ENCODE measurements around the gene ZDHHC17. TPM values are rescaled to one million over a fixed set of nuclear protein-coding genes. Genes with fewer than 3 reads are reported as not detected.

Gene ZDHHC17
- total RNA-seq, 1 donor = 75.5 TPM

DNA sequence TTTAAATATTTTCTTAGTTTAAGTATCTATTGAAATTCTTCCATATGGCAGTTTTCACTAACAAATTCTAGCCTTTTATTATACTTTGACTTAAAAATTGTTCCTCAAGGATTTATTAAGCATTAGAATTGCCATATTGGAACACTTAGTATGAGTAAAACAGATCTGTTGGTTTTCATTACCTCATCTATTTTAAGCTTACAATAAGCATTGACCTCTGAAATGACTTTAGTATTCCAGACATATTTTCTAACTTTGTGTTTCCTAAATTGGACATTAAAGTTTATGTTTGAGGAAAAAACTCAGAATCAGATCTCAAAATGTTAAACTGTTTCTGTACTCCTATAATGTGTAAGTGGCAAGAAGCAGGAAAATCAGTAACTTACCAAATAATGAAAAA is 66.5 kb downstream of the ZDHHC17 start:
- Histone ChIP-seq H3K9me3 (ENCODE audit: low read depth, low read length) (no peaks in the 10 kb centered on the region), H3K27me3 (ENCODE audit: insufficient read depth, low read length) (no peaks in the 10 kb centered on the region), H3K4me1 (ENCODE audit: insufficient read depth, low read length) (no peaks in the 10 kb centered on the region), H3K4me3 (ENCODE audit: low read length) (no peak overlapping the region)

DNA sequence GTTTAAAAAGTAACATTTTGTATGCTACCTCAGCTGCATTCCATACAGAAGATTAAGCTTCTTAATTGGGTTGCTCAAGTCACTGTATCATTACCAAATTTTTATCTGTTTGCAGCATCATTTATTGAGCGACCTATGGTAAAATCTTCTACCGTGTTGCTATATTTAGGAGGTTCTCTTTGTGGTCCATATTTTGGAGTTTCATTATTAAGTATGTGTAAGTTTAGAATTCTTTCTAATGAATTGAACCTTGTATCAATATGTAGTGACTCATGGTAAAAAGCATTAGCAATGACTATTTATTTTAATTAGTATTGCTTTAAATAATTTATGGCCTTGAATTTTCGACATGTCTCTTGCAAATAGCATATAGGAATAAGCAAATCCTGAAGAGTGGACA is 72.7 kb downstream of the ZDHHC17 start:
- H3K27me3 ChIP-seq (ENCODE audit: insufficient read depth, low read length) = no peaks in the 10 kb centered on the region
- H3K9me3 ChIP-seq (ENCODE audit: low read depth, low read length) = no peaks in the 10 kb centered on the region
- no peaks in the 10 kb centered on the region for H3K4me1 ChIP-seq (ENCODE audit: insufficient read depth, low read length)
- no peak overlapping the region for H3K4me3 ChIP-seq (ENCODE audit: low read length)

DNA sequence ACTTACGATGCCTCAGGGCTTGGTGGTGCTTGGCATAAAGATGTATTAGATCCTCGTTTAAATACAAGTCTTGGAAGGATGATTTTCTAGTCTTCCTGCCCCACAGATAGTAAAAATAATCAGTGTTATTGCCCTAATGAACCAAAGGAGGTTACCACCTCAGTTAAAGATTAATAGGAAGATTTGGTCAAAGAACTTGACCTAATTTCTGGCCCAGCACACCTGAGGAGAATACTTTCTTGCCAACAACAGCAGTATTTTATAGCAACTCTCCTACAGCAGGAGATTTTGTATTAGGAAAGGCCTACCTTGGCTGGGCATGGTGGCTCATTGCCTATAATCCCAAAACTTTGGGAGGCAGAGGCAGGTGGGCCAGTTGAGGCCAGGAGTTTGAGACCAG is 83.3 kb downstream of the ZDHHC17 start:
- H3K4me3 ChIP-seq (ENCODE audit: low read length) = no peak overlapping the region
- no peaks in the 10 kb centered on the region for H3K4me1 ChIP-seq (ENCODE audit: insufficient read depth, low read length)
- no peaks in the 10 kb centered on the region for H3K27me3 ChIP-seq (ENCODE audit: insufficient read depth, low read length)
- H3K9me3 ChIP-seq (ENCODE audit: low read depth, low read length) = no peaks in the 10 kb centered on the region

DNA sequence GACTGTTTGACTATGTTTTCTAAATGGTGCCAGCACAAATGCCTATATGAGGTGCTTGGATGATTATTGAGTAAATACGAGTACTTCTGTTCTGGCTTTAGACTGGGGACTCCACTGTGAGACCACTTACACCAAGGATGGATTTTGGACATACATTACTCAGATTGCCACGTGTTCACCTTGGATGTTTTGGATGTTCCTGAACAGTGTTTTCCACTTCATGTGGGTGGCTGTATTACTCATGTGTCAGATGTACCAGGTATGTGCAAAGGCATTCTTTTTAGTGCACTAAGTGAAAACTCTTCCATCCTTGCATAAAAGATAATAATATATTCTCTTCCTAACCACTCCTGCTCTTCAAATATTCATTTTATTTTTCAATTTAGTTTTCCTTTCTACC is 84.2 kb downstream of the ZDHHC17 start:
- H3K4me3 ChIP-seq (ENCODE audit: low read length) = no peak overlapping the region
- H3K27me3 ChIP-seq (ENCODE audit: insufficient read depth, low read length) = no peaks in the 10 kb centered on the region
- H3K4me1 ChIP-seq (ENCODE audit: insufficient read depth, low read length) = no peaks in the 10 kb centered on the region
- no peaks in the 10 kb centered on the region for H3K9me3 ChIP-seq (ENCODE audit: low read depth, low read length)

DNA sequence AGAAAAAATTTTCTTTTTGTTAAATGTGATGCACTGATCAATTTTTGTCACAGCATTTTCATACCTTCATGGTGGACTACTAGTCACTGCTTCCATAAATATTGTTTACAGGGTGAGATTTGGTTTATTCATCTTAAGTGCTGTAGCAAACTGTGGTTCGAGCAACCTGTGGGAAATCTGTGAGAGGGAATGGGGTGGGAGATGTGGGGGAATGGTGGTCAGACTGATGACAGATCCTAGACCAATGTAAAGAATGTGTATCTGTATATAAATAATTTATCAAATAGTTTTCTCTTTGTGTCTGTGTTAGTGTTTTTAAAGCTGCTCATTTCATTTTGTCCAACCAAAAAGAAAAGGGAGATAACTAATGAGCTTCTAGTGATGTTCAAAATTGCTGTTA is 88.2 kb downstream of the ZDHHC17 start:
- H3K4me3 ChIP-seq (ENCODE audit: low read length) = no peak overlapping the region
- H3K27me3 ChIP-seq (ENCODE audit: insufficient read depth, low read length) = no peaks in the 10 kb centered on the region
- no peaks in the 10 kb centered on the region for H3K9me3 ChIP-seq (ENCODE audit: low read depth, low read length)
- no peaks in the 10 kb centered on the region for H3K4me1 ChIP-seq (ENCODE audit: insufficient read depth, low read length)

DNA sequence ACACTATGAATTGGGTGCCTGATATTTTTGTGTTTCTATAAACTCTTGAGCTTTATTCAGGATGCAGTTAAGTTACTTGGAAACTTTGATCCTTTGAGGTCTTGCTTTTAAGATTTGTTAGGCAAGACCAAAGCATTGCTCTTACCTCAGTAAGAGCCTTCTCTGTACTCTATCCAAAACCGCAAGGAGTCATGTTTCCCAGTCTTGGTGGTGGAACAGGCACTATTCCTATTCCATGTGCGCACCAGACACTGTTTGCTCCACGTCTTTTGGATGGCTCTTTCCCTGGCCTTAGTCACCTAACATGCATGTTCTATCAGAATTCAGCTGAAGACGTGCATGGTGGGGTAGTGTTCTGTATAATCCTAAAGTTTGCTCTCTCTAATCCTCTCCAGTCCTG is 91.4 kb downstream of the ZDHHC17 start:
- H3K4me3 ChIP-seq (ENCODE audit: low read length) = no peak overlapping the region
- H3K9me3 ChIP-seq (ENCODE audit: low read depth, low read length) = no peaks in the 10 kb centered on the region
- H3K27me3 ChIP-seq (ENCODE audit: insufficient read depth, low read length) = no peaks in the 10 kb centered on the region
- no peaks in the 10 kb centered on the region for H3K4me1 ChIP-seq (ENCODE audit: insufficient read depth, low read length)

DNA sequence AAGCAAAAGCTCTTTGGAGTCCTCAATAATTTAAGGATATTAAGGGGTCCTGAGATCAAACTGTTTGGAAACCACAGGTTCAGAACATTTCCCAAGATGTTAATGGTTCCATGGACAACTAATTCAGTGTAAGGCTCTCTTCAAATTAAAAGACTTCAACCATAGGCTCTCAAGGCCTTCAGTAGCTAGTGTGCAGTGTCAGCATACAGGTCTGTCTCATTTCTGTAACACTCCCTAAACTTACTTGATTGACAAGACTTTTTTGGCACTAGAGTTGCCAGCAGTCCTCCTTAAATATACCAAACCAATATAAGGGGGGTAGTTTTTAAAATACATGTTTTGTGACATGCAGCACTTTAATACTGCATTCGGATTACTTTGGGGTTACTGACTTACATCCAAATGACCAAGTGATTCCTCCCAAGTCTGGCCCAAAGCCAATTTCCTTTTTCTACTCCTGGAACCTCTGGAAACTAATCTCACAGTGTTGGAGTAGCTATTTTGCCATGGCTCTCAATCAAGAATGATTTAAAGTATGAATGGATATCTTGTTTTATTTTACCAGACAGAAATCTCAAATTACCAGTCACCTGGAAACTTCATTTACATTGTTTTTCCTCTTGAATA is 92.2 kb downstream of the ZDHHC17 start:
- Histone ChIP-seq H3K4me3 (ENCODE audit: low read length) (no peak overlapping the region), H3K27me3 (ENCODE audit: insufficient read depth, low read length) (no peaks in the 10 kb centered on the region), H3K9me3 (ENCODE audit: low read depth, low read length) (no peaks in the 10 kb centered on the region), H3K4me1 (ENCODE audit: insufficient read depth, low read length) (no peaks in the 10 kb centered on the region)

DNA sequence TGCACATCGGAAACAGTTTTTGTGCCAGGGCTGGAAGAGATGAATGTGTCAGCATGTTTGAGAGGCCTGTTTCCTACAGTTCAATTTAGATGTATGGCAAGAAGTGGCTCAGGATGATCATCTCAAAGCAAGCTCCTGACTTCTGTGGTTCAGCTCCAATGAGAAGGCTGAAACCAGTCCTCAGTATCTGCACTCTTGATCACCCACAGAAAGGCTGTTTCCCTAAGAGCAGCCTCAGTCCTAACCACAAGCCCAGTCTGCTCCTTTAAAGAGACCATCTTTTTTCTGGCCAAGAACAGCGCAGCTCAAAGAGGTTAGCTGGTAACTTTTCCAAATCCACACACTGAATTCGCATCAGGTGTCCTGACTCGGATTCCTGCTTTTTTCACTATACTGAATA is 95.7 kb downstream of the ZDHHC17 start:
- Histone ChIP-seq H3K27me3 (ENCODE audit: insufficient read depth, low read length) (no peaks in the 10 kb centered on the region), H3K4me1 (ENCODE audit: insufficient read depth, low read length) (no peaks in the 10 kb centered on the region), H3K9me3 (ENCODE audit: low read depth, low read length) (no peaks in the 10 kb centered on the region), H3K4me3 (ENCODE audit: low read length) (no peak overlapping the region)

DNA sequence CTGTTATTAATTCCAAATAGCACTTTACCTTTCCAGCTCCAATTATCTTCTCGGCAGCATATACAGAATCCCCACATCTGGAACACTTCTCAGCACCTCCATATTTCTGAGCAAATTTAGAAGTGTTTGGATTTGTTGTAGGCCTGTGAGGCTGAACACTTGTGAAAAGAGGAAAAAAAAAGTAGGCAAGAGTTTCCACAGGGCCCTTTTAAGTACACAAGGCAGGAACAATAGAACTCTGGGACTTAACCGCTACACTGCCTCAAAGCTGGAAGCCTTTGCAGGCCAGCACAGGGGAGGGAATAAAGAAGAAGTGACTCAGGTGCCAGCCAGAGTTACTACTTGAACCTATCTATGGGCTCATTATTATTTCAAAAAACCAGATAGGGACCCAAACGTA is 96.3 kb downstream of the ZDHHC17 start:
- H3K4me3 ChIP-seq (ENCODE audit: low read length) = no peak overlapping the region
- H3K9me3 ChIP-seq (ENCODE audit: low read depth, low read length) = no peaks in the 10 kb centered on the region
- no peaks in the 10 kb centered on the region for H3K4me1 ChIP-seq (ENCODE audit: insufficient read depth, low read length)
- H3K27me3 ChIP-seq (ENCODE audit: insufficient read depth, low read length) = no peaks in the 10 kb centered on the region

DNA sequence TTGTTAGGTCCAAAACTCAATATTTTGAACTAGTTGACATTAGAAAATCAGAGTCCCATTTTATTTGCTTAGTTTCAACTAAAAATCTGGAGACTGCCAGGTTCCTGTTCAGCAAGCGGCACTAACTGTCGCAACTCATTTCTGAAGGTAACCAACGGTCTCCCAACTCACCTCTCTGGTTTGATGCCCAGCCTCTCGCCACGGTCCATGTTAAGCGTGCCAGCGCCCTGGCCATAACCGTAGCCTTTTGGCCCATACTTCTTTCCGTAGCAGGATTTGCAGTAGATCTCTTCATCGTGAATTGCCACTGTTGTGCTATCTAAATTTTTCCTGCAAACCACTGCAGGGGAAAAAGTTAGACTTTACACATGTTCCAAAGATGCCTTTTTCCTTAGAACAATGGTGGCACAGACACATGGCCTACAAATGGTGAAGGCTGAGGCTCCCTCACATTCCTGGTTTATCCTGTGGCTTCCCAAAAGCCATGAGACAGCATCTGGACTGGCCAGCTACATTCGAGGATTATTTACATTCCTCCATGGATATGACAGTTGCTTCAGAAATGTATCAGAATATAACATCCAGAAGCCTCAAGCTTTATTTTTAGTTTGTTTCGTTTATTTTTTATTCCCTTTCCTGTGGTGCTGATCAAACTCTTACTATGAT is 99.2 kb downstream of the ZDHHC17 start:
- no peaks in the 10 kb centered on the region for H3K4me1 ChIP-seq (ENCODE audit: insufficient read depth, low read length)
- H3K4me3 ChIP-seq (ENCODE audit: low read length) = no peak overlapping the region
- H3K9me3 ChIP-seq (ENCODE audit: low read depth, low read length) = no peaks in the 10 kb centered on the region
- no peaks in the 10 kb centered on the region for H3K27me3 ChIP-seq (ENCODE audit: insufficient read depth, low read length)

DNA sequence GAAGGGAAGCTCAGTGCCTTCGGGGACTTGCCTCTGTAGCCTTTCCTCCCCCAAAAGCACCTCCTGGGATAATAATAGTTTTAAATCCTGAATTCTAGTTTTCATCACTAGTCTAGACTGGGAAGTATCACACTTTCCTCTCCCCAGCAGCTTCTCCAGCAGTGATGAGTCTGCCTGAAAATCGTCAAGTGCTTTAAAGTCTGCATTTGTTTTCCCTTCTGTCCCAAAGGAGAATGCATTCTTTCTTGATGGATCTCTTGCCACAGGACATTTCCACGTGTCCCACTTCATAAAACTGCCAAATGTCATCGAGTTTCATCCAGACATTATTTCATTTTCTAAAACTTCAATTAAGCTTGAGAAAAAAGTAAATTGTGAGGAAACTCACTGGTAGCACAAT is 99.9 kb downstream of the ZDHHC17 start:
- Histone ChIP-seq H3K27me3 (ENCODE audit: insufficient read depth, low read length) (no peaks in the 10 kb centered on the region), H3K4me3 (ENCODE audit: low read length) (no peak overlapping the region), H3K4me1 (ENCODE audit: insufficient read depth, low read length) (no peaks in the 10 kb centered on the region), H3K9me3 (ENCODE audit: low read depth, low read length) (no peaks in the 10 kb centered on the region)

DNA sequence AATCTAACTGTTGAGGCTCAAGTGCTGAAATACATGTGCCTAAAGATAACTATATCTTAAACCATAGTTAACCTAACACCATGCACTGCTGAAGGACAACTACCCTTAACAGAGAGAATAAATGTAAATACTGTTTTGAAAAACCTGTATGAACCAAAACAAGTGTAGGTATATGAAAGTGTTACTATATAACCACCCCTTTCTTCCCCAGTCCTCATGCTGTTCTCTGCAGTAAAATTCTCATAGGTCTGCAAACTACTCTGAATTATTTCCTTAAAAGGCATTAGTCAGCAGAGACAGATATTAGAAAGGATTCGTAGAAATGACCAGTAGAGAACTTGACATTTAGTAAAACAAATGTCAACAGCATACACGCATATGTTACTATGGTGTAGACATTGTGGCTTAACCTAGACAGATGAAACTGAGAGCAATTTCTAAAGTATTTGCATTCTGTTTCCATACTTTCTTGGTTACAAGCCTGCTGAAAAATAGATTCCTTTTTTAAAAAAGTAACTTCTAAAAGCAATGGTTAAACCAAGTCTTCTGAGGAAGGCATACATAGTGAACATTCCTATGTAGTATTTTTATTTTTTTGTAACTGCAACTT is 101.0 kb downstream of the ZDHHC17 start:
- H3K27me3 ChIP-seq (ENCODE audit: insufficient read depth, low read length) = no peaks in the 10 kb centered on the region
- H3K9me3 ChIP-seq (ENCODE audit: low read depth, low read length) = no peaks in the 10 kb centered on the region
- no peak overlapping the region for H3K4me3 ChIP-seq (ENCODE audit: low read length)
- no peaks in the 10 kb centered on the region for H3K4me1 ChIP-seq (ENCODE audit: insufficient read depth, low read length)

DNA sequence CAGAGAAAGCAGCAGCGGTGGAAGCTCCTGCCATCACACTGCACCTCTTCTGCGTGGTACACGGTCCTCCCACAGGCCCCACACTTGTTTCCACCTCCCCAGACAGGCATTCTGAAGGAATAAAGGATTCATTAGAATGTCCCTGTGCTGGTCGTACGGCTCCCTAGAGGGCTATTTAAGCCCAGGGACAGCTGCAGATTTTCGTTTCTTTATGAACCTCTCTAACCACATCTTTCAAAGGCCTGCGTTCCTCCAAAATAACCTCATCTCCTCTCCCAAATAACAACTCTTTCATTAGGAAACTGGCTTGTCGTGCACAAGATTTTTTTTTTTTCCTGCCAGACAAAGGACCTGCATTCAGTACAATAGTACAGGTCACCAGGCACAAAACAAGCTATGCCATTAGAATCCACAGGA is 102.2 kb downstream of the ZDHHC17 start:
- H3K27me3 ChIP-seq (ENCODE audit: insufficient read depth, low read length) = no peaks in the 10 kb centered on the region
- no peaks in the 10 kb centered on the region for H3K9me3 ChIP-seq (ENCODE audit: low read depth, low read length)
- no peaks in the 10 kb centered on the region for H3K4me1 ChIP-seq (ENCODE audit: insufficient read depth, low read length)
- no peak overlapping the region for H3K4me3 ChIP-seq (ENCODE audit: low read length)

DNA sequence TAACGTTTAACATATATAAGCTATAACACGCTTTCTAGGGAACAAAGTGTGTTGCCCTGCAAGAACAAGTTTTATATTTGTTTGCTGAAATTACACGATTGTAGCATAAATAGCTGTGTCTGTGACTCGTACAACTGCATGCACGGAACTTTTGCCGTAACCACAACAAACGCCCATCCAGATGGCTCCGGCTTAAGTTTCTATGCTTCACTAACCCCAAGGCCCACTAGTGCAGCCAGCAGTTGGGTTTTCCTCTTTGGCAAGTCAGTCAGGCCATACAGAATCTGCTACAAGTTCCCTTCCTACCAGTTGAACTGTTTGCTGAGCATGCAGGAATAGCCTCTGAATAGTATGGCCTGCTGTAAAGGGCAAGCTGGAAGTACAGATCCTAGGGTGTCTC is 102.8 kb downstream of the ZDHHC17 start:
- no peak overlapping the region for H3K4me3 ChIP-seq (ENCODE audit: low read length)
- no peaks in the 10 kb centered on the region for H3K27me3 ChIP-seq (ENCODE audit: insufficient read depth, low read length)

DNA sequence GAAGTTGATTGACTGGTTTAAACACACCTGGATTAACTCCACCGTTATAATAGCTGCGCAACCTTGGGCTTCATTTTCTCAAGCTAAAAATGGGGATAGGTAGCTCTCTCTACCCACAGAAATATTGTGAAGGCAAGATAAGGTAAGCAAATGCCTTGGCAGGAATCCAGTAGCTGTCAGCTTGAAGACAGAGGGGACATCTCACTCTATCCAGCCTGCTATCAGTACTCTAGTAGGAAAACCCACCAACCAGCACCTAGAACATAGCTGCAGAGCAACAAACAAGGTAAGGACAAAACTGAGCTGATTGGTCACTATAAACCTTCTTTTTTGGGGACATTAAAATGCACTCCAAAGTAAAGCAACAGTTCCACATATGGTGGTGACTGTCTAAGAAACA is 107.2 kb downstream of the ZDHHC17 start:
- Histone ChIP-seq H3K4me3 (ENCODE audit: low read length) (no peak overlapping the region), H3K9me3 (ENCODE audit: low read depth, low read length) (no peaks in the 10 kb centered on the region), H3K4me1 (ENCODE audit: insufficient read depth, low read length) (no peaks in the 10 kb centered on the region), H3K27me3 (ENCODE audit: insufficient read depth, low read length) (peaks cover 18% of the 10 kb centered on the region)

More for the DNA sequence above, 102.8 kb downstream of the ZDHHC17 start:
- no peaks in the 10 kb centered on the region for H3K4me1 ChIP-seq (ENCODE audit: insufficient read depth, low read length)
- no peaks in the 10 kb centered on the region for H3K9me3 ChIP-seq (ENCODE audit: low read depth, low read length)

DNA sequence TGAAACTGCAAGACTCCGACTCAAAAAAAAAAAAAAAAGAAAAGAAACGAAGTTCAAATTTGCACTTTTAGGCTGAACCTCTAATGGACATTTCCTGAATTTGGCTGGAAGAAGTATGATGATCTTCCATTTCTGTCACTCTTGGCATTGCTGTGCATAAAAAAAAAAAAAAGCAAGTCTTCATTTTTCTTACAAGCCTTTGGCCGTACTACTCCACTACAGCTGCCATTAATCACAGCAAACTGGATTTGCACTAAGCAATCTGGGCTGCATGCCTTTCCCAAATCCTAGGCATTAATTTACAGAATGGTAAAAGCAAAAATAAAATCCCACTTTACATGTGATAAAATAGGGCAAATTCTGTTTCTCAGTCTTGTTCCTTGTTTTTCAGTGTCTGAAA is 107.8 kb downstream of the ZDHHC17 start:
- no peaks in the 10 kb centered on the region for H3K4me1 ChIP-seq (ENCODE audit: insufficient read depth, low read length)
- H3K4me3 ChIP-seq (ENCODE audit: low read length) = no peak overlapping the region
- peaks cover 24% of the 10 kb centered on the region for H3K27me3 ChIP-seq (ENCODE audit: insufficient read depth, low read length)
- H3K9me3 ChIP-seq (ENCODE audit: low read depth, low read length) = no peaks in the 10 kb centered on the region
